Middle frontal gyrus (tissue), 1 donor: ENCODE measurements around the gene C10orf105.

Source experiments
- DNase-seq: peaks from one replicate; pipeline ENCODE4 v3.0.0-alpha.2; 2015; ENCODE audit warnings: low spot score; ENCODE audit errors: extremely low spot score

The C10orf105 gene

DNA sequence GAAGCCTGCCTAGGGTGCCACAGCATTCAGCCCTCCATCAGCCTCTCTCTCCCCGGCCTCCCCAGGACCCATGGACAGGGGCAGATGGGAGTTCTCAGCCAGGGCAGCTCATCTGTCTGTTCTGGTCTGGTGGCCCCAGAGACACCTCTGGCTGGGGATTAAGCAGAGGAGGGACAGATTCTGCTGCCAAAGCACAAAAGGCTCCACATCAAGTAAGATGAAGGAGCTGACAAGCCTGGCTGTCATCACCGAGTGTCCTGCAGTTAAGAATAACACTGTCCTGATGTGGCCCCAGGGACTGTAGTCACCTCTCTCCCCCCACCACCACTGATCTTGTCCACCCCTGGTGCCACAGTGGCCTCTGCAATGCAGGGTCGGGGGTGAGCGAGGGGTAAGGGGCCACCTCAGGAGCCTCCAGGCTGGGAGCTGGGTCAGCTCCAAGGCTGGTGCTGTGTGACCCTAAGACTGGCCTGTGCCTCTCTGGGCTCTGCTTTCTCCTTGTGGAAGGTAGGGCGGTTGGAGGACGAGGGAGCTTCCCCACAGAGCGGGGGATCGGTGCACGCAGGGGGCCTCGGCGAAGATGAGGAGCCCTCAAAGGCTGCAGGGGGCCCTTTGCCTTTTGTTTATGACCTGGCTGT lies 18.7 kb downstream of the C10orf105 start:
- no peak for DNase-seq

GRCh38 chr10:71698737-71699136 lies 20.8 kb downstream of the C10orf105 start:
- DNase-seq, result no peak

DNA sequence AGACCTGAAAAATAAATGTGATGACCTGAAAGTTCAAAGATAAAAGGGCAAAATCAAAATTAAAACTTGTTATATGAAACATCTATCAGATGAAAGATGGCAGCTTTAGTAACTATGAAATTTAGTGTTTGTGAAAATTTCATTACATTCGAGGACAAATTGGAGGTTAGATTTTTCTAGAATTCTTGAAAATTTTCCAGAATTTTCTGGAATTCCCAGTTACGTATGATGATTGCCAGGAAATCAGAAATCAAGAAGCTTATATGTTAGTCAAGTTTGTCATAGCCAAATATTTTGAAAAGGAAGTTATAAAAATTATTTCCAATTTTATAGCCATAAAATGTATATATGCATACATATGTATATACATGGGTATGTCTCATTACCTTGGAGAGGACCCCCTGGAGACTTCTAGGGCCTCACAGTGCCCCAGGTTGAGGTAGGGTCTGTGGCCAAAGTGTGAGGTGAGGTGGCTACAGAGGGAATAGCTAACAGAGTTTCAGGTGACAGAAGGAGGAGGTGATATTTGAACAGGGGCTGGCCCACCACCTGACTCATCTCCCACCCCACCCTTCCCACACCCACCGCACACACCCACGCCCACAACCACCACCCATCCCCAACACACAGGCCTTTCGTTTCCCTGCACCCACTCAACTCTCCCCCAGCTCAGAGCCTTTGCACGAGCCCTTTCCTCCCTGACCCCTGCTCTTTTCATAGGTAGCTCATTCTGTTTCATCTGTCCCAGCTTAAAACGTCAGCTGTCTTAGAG lies 21.5 kb downstream of the C10orf105 start:
- DNase-seq, result no peak

DNA sequence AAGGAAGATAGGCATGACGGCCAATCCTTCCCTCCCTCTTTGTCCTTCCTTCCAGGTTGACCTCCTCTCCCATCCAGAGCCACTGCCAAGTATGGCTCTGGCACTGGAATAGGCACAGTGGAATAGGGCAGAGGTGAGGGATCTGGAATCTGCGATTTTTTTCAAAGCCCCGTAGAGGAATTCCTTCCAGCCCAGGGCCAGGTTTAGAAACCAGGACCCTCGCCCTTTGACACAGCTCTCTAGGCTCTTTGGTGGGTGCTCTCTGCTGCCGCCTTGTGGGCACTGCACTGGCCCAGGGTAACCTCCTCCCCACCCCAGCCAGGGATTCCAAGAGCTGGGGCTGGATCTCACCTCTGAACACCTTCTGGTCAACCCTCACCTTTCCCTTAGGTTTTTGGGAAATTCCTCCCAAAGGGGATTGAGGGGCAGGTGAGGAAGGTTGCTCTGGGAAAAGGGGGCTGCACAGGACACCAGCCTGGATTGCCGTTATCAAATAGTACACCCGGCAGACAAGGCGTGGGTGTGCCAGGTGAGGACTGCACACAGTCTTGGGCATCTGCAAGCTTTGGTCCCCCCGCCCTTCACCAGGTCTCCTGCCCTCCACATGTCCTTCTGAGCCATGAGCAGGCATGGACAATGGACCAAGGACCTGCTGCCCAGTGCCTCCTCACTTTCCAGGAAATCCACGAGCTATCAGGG lies 22.8 kb downstream of the C10orf105 start:
- no peak for DNase-seq

DNA sequence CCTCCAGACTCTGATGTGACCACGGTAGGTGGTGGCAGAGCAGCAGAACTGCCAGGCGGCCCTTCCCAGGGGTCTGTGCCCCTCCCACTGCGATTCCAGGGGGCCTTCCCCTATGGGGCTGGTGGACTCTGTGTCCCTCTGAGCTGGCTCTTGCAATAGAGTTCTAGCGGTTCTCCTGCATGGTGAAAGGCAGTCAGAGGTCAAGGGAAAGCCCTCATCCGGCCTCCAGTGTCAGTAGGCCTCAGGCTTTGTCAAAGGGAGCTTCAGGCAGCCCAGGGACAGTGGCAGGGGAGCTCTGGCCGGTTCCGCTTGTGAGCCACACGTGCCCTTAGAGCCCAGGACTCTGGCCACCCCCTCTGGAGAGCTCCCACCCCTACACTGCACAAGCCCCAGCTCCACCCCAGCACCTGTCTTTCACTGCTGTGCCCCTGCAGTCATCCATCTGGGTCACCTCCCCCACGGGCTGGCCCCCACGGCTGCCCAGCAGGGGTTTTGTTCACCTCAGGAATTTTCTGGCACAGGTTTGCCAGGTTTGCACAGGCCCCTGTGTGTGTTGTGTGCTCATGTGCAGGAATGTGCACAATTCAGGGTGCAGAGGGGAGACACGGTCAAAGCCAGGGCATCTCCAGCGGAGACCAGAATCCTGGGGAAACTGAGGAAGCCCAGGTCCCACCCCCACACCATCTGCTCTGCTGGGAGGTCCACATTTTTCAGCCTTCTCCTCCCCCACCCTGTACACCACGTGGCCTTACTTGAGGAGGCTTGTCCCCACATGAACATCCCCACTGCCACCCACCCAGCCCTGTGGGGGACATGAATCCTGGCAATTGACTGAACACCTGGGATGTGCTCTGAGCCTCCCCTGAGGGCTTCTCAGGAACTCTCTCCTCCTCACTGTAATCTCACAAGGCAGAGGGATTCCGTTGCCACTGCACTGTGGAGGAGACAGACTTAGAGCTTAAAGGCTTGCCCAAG lies 23.8 kb downstream of the C10orf105 start:
- no peak for DNase-seq

- no peak for DNase-seq
Measured at GRCh38 chr10:71694567-71694968, 25.0 kb downstream of the C10orf105 start.

GRCh38 chr10:71694039-71694501 lies 25.5 kb downstream of the C10orf105 start:
- no peak for DNase-seq

- DNase-seq, result no peak
Measured at GRCh38 chr10:71693377-71693776, 26.2 kb downstream of the C10orf105 start.

- no peak for DNase-seq
Measured at GRCh38 chr10:71692598-71693306, 26.8 kb downstream of the C10orf105 start.

- no peak for DNase-seq
Measured at GRCh38 chr10:71691405-71691804, 28.2 kb downstream of the C10orf105 start.

DNA sequence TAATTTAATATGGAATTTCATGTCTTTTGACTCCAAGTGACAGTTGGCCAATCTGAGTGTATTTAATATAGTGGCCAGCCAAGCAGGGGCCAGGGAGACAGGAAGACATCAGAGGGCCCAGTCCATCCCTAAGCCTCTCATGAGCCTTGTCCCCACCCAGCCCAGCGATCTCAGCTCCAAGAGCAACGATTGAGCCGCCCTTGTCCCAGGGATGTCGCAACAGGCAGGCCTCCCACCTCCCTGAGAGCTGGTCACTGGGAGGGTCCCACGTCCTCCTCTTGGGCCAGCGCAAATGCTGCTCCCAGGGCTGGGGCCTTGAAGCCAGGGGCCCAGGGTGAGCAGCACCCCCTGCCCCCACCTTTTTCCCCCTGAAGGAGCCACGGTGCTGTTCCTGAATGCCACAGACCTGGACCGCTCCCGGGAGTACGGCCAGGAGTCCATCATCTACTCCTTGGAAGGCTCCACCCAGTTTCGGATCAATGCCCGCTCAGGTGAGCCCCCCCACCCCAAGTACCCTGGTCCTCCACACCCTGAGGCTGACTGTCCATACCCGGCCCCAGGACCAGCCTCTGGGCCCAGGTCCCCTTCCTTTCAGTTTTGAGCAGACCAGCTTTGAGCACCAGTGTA lies 29.4 kb downstream of the C10orf105 start:
- DNase-seq, result no peak

DNA sequence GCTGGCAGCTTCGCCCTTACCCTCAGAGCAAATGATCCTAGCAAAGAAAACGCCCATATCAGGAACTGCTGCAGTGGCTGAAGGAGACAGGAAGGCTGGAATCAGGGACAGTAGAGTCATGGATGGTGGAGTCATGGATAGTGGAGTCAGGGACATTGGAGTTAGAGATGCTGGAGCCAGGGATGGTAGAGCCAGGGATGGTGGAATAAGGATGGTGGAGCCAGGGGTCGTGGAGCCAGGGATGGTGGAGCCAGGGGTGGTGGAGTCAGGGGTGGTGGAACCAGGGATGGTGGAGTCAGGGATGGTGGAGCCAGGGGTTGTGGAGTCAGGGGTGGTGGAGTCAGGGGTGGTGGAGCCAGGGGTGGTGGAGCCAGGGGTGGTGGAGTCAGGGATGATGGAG lies 31.3 kb downstream of the C10orf105 start:
- no peak for DNase-seq

GRCh38 chr10:71687480-71687879 lies 32.1 kb downstream of the C10orf105 start:
- no peak for DNase-seq

DNA sequence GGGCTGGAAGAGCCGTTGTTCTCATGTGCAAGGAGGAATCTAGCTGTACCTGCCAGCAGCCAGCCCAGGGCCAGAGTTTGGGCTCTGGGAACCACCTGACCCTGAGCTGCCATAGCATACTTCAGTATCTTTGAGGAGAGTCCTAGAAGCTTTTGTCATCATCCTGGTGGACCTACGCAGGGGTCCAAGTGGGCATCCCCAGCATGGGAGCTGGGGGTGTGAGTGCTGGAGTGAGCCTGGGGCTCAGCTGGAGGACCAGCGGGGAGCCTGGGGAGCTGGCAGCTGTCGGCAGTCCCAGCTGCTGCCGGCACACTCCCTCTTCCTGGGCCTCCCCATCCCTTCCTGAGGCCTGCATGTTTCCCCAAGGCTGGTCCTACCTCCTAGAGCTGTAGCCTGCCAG lies 32.5 kb downstream of the C10orf105 start:
- no peak for DNase-seq

GRCh38 chr10:71685554-71686232 lies 33.9 kb downstream of the C10orf105 start:
- DNase-seq, result no peak

DNA sequence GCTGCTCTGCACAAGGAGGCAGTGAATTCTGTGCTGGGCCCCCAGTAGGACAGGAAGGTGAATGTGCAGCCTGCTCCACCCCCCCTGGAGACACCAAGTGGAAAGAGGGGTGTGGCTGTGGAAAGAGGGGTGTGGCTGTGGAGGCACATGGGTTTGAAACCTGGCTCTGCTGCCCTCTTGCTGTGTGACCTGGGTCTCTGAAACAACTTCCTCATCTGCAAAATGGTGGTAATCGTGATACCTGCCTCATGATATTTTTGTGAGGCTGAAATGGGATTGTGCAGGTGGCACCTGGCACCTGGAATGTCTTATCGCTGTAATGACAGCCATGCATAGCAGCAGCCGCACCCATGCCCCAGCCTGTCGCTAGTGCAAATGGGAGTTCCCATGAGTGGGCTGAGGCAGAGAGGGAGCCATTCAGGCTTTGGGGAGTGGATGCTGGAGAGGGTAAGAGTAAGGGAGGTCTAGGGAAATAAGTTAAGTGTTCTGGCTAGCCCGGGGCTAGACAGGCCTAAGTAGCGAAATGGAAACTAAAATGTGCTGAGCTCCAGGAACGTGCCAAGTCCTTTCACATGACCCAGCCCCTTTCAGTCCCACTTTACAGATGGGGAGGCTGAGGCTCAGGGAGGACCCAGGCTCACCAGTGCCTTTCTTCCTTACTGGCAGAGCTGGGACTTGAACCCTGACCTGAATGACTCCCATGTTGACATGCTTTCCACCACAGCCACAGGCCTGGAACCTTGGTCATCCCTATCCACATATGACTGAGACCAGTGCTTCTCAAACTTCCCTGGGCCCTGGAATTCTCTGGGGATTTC lies 35.0 kb downstream of the C10orf105 start:
- DNase-seq, result no peak

DNA sequence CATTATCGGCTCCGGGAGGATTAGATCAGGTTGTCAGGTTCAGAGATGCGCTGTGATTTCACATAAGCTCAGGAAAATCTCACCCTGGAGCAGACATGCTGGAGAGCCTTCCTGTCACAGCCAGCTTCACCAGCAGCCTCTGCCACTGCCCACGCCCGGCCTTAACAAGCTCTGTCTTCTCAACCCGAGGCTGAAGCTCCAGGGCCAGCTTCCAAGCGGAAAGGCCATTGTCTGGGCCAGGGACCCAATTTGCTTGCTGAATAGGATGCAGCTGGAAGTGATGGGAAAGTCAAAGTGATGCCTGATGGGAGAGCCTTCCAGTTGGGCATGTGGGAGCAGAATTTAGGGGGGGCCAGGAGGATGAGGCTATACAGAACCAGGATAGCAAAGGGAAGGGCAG lies 36.3 kb downstream of the C10orf105 start:
- DNase-seq, result no peak

- no peak for DNase-seq
Measured at GRCh38 chr10:71681977-71682376, 37.6 kb downstream of the C10orf105 start.

DNA sequence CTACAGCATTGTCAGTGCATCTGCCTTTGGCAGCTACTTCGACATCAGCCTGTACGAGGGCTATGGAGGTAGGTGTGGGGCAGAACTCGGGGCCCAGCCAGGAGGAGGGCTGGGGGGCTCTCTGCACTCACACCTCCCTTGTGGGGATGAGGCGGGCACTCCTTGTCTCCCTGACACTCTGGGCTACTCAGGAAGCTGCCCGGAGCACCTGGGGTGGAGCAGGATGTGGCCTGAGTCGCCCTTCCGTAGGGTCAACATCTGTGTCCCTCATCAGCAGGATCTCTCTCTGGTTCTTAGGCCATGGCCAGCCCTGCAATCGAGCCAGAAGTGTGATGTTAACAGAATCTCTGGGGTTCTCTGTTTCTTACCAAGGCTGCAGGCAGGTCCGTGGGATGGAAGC lies 40.2 kb downstream of the C10orf105 start:
- no peak for DNase-seq
